Astrocyte of the spinal cord (primary cell): ENCODE results near the gene YAF2.
A peak's percentile ranks its signal among the peaks of the same experiment; 100 is the strongest.

Source experiments
- DNase-seq: peaks from one replicate; pipeline ENCODE4 v3.0.0; 2011; ENCODE audit warnings: low read depth, low spot score
- H3K4me3 ChIP-seq: 2 replicates; pipeline ENCODE4 v1.5.1; 2011; ENCODE audit warnings: low read depth, mild to moderate bottlenecking, low read length, moderate library complexity
- CTCF ChIP-seq: IDR thresholded peaks from 2 replicates; pipeline ENCODE4 v1.5.1; 2012; ENCODE audit warnings: low read depth, mild to moderate bottlenecking, low read length, inconsistent platforms
- in situ Hi-C: cut with HindIII; loops from 2 replicates; pipeline ENCODE4 v1.10.0; 2017; ENCODE audit warnings: low sequenced_read_pairs

YAF2 gene

GRCh38 chr12:42125388-42125767 is 112.7 kb downstream of the YAF2 start:
- no peak for TF ChIP-seq CTCF
- in situ Hi-C loops: no loop called here
- no peak for DNase-seq
- H3K4me3 ChIP-seq: no peak overlapping the region

- in situ Hi-C loops: no loop called here
- TF ChIP-seq CTCF: no peak
- DNase-seq: no peak
Measured at GRCh38 chr12:42124764-42125387, 113.2 kb downstream of the YAF2 start.

GRCh38 chr12:42119085-42119633 is 118.9 kb downstream of the YAF2 start:
- no peak for TF ChIP-seq CTCF
- no peak overlapping the region for H3K4me3 ChIP-seq
- in situ Hi-C loops: no loop called here
- peak; percentile 81 for DNase-seq

More at GRCh38 chr12:42124764-42125387, 113.2 kb downstream of the YAF2 start:
- H3K4me3 ChIP-seq: no peak overlapping the region

GRCh38 chr12:42118136-42118879 is 119.7 kb downstream of the YAF2 start:
- no peak for TF ChIP-seq CTCF
- DNase-seq: peak; percentile 28

GRCh38 chr12:42109031-42109430 is 129.0 kb downstream of the YAF2 start:
- in situ Hi-C loops: no loop called here

More at GRCh38 chr12:42118136-42118879, 119.7 kb downstream of the YAF2 start:
- no peak overlapping the region for H3K4me3 ChIP-seq
- in situ Hi-C loops: no loop called here

More at GRCh38 chr12:42109031-42109430, 129.0 kb downstream of the YAF2 start:
- no peak for DNase-seq
- H3K4me3 ChIP-seq: no peak overlapping the region
- no peak for TF ChIP-seq CTCF
